Panc1 (cell line): ENCODE data around the gene TP63.

ENCODE experiments used
- POLR2AphosphoS5 ChIP-seq: IDR thresholded peaks from 2 replicates; pipeline ENCODE4 v1.6.1; 2012; ENCODE audit warnings: mild to moderate bottlenecking, low read depth, low read length, moderate library complexity
- SIN3A ChIP-seq: IDR thresholded peaks from 2 replicates; pipeline ENCODE4 v1.6.1; 2012; ENCODE audit warnings: low read depth, mild to moderate bottlenecking, low read length, moderate library complexity, borderline replicate concordance; ENCODE audit not compliant: insufficient read depth
- TCF7L2 ChIP-seq: IDR thresholded peaks from 2 replicates; pipeline ENCODE4 v1.6.1; 2011; ENCODE audit warnings: mild to moderate bottlenecking, low read depth, low read length, inconsistent platforms
- TF ChIP-seq, protein P1 (sequence below): fragments of 450-650 bp; IDR thresholded peaks from 2 replicates; pipeline ENCODE4 v1.5.1; 2017; ENCODE audit warnings: mild to moderate bottlenecking
- TF ChIP-seq, protein P2 (sequence below), 2 experiments: IDR thresholded peaks; 2 replicates each; pipeline ENCODE4 v1.6.1; 2011 to 2012; ENCODE audit warnings: low read depth in 2 of 2, control low read depth in 1 of 2, low read length in 1 of 2, mild to moderate bottlenecking in 1 of 2, moderate library complexity in 1 of 2; ENCODE audit not compliant: insufficient read depth in 1 of 2

DNA sequence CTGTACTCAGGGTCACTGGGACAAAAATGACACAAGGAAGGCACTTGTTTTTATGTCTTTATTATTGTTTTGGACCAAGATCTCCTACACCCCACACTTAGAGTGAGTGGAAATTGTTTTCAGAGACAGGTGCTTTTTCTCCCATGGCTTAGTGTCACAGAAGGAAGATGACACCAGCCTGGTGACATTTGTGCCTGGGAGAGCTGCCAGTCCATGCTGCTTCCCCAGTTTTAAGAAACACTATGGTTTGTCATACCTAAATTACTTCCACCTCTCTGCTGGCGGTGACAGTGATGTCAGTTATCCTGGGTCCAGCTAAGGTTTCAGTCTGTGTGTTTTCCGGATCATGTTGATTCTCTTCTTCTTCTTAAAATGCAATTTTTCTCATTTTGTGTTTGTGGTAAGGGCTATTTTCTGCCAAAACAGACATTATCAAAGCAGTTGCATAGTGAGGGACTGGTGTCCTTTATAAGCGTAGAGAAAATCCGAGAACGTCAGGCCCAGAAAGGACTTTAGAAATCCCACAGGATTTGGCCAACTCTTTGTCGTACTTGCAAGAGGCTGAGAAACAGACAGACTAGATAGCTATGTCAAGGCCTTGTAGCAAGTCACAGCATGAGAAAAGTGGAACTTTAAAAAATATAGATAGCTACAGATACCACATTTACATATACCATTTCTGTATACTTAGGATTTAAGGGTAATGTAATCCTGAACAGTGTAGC lies 149.5 kb downstream of the TP63 start:
- TF ChIP-seq, protein P1, sequence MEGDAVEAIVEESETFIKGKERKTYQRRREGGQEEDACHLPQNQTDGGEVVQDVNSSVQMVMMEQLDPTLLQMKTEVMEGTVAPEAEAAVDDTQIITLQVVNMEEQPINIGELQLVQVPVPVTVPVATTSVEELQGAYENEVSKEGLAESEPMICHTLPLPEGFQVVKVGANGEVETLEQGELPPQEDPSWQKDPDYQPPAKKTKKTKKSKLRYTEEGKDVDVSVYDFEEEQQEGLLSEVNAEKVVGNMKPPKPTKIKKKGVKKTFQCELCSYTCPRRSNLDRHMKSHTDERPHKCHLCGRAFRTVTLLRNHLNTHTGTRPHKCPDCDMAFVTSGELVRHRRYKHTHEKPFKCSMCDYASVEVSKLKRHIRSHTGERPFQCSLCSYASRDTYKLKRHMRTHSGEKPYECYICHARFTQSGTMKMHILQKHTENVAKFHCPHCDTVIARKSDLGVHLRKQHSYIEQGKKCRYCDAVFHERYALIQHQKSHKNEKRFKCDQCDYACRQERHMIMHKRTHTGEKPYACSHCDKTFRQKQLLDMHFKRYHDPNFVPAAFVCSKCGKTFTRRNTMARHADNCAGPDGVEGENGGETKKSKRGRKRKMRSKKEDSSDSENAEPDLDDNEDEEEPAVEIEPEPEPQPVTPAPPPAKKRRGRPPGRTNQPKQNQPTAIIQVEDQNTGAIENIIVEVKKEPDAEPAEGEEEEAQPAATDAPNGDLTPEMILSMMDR, result no peak
- TF ChIP-seq TCF7L2 (no peak), POLR2AphosphoS5 (no peak), SIN3A (no peak)
- TF ChIP-seq, protein P2, sequence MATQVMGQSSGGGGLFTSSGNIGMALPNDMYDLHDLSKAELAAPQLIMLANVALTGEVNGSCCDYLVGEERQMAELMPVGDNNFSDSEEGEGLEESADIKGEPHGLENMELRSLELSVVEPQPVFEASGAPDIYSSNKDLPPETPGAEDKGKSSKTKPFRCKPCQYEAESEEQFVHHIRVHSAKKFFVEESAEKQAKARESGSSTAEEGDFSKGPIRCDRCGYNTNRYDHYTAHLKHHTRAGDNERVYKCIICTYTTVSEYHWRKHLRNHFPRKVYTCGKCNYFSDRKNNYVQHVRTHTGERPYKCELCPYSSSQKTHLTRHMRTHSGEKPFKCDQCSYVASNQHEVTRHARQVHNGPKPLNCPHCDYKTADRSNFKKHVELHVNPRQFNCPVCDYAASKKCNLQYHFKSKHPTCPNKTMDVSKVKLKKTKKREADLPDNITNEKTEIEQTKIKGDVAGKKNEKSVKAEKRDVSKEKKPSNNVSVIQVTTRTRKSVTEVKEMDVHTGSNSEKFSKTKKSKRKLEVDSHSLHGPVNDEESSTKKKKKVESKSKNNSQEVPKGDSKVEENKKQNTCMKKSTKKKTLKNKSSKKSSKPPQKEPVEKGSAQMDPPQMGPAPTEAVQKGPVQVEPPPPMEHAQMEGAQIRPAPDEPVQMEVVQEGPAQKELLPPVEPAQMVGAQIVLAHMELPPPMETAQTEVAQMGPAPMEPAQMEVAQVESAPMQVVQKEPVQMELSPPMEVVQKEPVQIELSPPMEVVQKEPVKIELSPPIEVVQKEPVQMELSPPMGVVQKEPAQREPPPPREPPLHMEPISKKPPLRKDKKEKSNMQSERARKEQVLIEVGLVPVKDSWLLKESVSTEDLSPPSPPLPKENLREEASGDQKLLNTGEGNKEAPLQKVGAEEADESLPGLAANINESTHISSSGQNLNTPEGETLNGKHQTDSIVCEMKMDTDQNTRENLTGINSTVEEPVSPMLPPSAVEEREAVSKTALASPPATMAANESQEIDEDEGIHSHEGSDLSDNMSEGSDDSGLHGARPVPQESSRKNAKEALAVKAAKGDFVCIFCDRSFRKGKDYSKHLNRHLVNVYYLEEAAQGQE (IDR thresholded peaks at IDR 0.05; ENCODE audit: insufficient read depth in 1 of 2, low read depth in 2 of 2, low read length in 1 of 2), result no peak
